HG03064 (cell line): ENCODE measurements around the gene ZNF677.
"Not testable (repeated sequence)": the region's sequence is repeated elsewhere in the genome, so short reads cannot be mapped to it uniquely, and the experiment has no call there.

ENCODE experiments used
- ATAC-seq: cut with Tn5 transposase; IDR thresholded peaks from one replicate; pipeline ENCODE4 v1.9.1; 2021; ENCODE audit warnings: low read depth; ENCODE audit not compliant: unreplicated experiment

ZNF677 gene

GRCh38 chr19:53254411-53255341 is at the start of gene ZNF677:
ZNF677 (minus strand) TSS chr19:53254873; CDS start chr19:53251550, 3,323 bp downstream.
- no peak for ATAC-seq

GRCh38 chr19:53301341-53301740 is 46.7 kb upstream of the ZNF677 start:
- not testable (repeated sequence) for ATAC-seq

- ATAC-seq = no peak
Measured at GRCh38 chr19:53294786-53295441, 40.2 kb upstream of the ZNF677 start.

GRCh38 chr19:53290758-53291549 is 36.3 kb upstream of the ZNF677 start:
- no peak for ATAC-seq

GRCh38 chr19:53285087-53285486 is 30.4 kb upstream of the ZNF677 start:
- ATAC-seq = no peak

- ATAC-seq = not testable (repeated sequence)
Measured at GRCh38 chr19:53281947-53282346, 27.3 kb upstream of the ZNF677 start.

GRCh38 chr19:53275480-53275879 is 20.8 kb upstream of the ZNF677 start:
- no peak for ATAC-seq

- no peak for ATAC-seq
Measured at GRCh38 chr19:53272044-53272443, 17.4 kb upstream of the ZNF677 start.

- not testable (repeated sequence) for ATAC-seq
Measured at GRCh38 chr19:53269861-53270260, 15.2 kb upstream of the ZNF677 start.

- ATAC-seq = not testable (repeated sequence)
Measured at GRCh38 chr19:53267623-53268022, 12.9 kb upstream of the ZNF677 start, which contains the start of gene VN1R4. VN1R4 (minus strand) TSS chr19:53267723; CDS start chr19:53267665, 58 bp downstream.

- not testable (repeated sequence) for ATAC-seq
Measured at GRCh38 chr19:53257715-53258342, 3.2 kb upstream of the ZNF677 start, which contains the start of gene VN1R2. VN1R2 (plus strand) TSS chr19:53258292; CDS start chr19:53258376, 84 bp downstream.

GRCh38 chr19:53246498-53246897 is 8.2 kb downstream of the ZNF677 start:
- ATAC-seq = no peak

- no peak for ATAC-seq
Measured at GRCh38 chr19:53237114-53237777, 17.4 kb downstream of the ZNF677 start.

GRCh38 chr19:53224606-53225005 is 30.1 kb downstream of the ZNF677 start:
- ATAC-seq = no peak

- not testable (repeated sequence) for ATAC-seq
Measured at GRCh38 chr19:53222716-53223115, 32.0 kb downstream of the ZNF677 start.

GRCh38 chr19:53212703-53213320 is 41.9 kb downstream of the ZNF677 start:
- no peak for ATAC-seq

- ATAC-seq = not testable (repeated sequence)
Measured at GRCh38 chr19:53211554-53211953, 43.1 kb downstream of the ZNF677 start.

- ATAC-seq = no peak
Measured at GRCh38 chr19:53196777-53197396, 57.8 kb downstream of the ZNF677 start.
